GM20431 (cell line): Measurements from ENCODE around the gene LRRC71.

Experiments used
- in situ Hi-C: fragments of 300-500 bp; cut with MseI, MboI; formaldehyde crosslinking; loops from one replicate; pipeline ENCODE4 v1.15.0; 2020; ENCODE audit warnings: low sequenced_read_pairs; ENCODE audit not compliant: unreplicated experiment

Gene LRRC71

DNA sequence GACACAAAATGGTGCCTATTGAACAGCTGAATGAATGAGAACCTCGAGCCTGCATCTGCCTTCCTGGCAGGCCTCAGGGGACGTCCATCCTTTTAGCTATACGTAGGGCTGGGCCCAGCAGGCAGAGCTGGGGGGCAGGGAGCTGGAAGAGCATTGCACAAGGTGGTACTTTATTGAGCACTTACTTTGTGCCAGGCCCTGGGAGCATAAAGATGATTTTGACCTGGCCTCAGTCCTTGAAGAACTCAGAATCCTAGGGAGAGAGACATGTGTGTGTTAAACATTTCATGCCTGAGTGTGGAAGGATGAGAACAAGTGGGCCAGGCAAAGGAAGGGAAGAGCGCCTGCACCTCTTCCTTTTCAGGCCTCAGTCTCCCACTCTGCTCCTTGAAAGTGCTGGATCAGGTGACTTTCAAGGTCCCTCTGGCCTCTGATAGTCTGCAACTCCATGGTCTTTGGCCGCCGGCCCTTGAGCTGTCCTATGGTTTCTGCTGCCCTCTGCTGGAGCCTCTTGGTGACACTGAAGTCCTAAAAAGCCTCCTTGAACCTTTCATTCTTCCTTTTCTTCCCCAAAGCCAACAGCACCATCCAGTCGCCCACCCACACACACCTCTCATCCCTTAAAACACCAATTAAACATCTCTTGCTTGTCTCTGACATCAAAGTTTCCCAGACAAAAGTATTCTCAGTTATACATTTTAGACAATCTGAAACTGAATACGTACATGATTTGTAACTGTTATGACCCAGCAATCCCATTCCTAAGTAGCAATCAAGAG is 30.4 kb upstream of the LRRC71 start:
- in situ Hi-C loops: no loop called here

DNA sequence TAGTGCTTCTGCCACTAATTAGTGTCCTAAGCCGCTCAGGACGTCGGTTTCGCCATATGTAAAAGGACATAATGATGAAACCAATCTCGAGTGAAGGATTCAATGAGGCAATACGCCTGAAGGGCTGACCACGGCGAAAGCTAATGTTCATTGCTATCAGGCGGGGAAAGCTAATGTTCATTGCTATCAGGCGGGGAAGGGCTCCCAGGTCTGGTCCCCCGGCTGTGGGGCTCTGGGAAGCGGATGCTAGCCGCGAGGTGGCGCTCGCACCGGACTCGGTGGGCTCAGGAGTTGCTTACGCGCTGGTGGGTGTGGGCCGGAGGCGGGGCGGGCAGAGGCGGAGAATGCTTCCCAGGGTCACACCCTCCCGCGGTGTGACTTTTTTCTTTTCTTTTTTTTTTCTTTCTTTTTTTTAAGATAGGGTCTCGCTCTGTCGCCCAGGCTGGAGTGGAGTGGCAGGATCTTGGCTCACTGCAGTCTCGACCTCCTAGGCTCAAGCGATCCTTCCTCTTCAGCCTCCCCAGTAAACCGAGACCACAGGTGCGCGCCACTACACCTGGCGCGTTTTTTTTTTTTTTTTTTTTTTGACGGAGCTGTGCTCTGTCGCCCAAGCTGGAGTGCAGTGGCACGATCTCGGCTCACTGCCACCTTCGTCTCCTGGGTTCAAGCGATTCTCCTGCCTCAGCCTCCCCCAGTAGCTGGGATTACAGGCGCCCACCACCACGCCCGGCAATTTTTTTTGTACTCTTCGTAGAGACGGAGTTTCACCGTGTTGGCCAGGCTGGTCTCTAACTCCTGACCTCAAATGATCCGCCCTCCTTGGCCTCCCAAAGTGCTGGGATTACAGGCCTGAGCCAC is 28.0 kb upstream of the LRRC71 start:
- in situ Hi-C loops: no loop called here

DNA sequence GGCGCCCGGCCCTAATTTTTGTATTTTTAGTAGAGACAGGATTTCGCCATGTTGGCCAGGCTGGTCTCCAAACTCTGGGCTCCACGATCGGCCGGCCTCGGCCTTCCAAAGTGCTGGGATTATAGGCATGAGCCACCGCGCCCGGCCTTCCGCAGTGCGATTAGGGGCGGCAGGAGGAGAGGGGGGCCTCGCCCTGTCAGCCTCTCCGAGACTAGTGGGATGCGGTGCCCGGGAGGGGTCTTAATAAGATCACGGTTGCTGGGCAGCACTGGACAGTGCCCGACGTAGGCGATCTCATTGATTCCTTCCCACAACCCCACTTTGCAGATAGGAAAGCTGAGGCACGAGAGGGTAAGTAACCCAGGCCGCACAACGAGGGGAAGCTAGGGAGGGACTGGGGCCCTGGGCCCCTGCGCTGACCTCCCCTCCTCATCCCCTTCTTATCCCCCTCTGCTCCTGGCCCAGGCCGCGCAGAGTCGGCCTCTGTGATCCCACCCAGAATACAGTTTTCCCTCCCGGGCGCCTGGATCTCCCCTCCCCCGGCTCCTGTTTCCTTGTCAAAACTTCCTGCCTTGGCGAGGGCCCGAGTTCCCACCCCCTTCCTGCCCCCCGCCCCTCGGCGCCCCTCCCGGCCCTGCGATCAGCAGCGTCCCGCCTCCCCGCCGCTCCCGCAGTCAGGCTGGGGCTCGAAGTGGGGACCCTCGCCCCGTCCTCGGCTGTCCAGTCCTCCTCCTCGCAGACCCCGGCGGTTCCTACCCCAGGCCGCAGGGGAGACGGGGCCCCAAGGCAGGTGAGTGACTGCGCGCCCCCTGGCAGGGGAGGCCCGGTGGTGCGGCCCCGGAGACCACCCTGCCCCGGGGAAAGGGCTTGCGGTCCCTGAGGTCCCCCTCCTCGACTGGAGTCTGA is 27.1 kb upstream of the LRRC71 start, which contains the start of gene PEAR1:
TSS of gene PEAR1 (plus strand) at position 671 of the 906 bp plus-strand sequence. CDS start 10,209 bp downstream, outside the sequence.
- in situ Hi-C loops: no loop called here

DNA sequence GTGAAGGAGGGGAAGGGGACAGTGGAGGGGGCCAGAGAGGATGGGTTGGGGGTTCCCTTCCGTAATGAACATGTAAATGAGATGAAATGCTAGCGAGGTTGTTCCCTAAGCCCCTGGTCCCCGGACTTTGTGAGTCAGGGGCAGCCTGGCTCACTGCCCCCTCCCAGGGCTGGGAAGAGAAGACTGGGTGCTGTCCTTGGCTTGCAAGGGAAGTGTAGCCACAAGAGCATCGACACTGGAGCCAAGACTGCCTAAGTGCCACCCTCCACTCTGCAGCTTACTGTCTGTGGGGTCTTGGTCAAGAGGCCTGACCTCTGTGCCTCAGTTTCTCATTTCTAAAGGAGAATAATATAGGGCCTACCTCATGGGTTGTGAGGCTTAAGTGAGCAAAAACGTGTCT is 26.4 kb upstream of the LRRC71 start:
- in situ Hi-C loops: no loop called here

DNA sequence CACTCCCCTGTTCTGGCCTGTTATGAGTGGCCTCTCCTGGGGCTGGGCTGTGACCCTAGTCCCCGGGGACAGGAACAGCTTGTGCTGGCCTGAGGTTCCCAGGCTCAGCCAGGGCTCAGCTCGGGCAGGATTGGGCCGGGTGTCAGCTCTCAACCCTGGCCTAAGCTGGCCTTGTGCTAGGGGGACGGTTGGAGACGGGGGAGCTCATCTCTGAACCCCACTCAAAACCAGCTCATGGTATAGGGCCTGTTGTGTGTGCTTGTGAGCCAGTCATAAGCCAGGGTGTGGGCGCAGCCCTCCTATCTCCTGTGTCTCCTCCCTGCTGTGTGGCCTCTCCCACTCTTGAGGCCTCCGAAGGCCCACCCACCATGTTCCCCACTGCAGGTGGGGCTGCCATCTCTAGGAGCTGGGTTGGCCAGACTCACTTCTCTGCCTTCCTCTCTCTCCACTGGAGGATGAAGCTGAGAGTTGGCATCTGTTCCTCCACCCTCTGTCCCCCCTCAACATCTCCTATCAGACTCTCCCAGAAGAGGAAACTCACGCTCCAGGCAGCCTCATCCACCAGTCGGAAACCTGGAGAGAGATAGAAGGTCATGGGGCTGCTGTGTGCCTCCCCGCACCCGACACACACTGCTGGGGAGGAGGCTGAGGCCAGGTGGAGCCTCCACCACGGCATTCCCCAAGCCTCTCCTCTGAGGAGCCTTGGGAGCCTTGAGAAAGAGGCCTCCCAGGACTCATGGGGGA is 25.5 kb upstream of the LRRC71 start:
- in situ Hi-C loops: no loop called here

DNA sequence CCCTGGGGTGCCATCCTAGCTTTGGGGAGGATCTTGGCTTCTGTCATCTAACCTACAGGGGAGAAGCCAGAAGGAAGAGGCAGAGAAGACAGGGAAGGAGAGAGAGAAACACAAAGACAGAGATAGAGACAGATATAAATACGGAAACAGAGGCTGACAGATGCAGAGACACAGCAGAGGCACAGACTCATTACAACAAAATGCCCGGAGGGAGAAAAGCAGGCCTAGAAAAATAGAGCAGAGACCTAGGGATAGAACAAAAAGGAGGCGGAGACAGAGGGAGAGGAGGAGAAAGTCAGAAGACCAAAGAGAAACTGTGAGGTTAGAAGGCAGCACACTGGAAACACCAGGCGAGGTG is 25.0 kb upstream of the LRRC71 start:
- in situ Hi-C loops: no loop called here

DNA sequence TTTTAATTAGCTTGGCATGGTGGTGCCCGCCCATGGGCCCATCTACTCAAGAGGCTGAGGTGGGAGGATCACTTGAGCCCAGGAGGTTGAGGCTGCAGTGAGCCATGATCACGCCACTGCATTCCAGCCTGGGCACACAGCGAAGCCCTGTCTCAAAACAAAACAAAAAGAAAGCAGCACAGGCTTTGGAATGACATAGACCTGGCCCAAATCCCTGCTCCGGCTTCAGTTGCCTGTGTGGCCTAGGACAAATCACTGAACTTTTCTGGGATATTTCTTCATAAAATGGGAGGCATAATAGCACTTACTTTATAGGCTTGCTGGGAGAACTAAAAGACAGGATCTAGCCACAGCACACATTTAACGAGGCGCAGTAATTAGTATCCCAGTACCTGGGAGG is 24.5 kb upstream of the LRRC71 start:
- in situ Hi-C loops: no loop called here

DNA sequence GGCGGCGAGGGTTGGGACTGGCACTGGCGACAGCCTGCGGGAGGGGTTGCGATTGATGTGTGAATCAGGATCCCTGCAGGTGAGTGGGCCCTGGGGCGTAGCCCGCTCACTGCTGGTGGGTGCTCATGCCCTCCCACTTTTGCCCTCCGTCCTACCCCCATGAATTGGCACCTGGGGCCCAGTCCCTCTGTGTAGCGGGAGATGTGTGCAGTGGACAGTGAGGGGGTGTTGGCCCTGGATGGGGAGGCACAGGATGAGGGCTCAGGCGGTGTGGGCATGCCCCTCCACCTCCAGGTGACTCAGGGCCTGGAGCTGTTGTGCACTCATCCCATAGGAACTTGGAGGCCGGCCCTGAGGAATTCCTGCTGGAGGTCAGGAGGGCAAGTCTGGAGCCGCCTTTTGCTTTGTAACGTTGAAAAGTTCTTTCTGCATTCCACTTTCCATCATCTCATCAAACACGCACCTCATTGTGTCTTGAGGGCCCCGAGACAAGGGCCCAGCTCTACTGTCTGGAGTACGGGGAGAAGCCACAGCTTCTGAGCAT is 23.9 kb upstream of the LRRC71 start:
- in situ Hi-C loops: no loop called here

DNA sequence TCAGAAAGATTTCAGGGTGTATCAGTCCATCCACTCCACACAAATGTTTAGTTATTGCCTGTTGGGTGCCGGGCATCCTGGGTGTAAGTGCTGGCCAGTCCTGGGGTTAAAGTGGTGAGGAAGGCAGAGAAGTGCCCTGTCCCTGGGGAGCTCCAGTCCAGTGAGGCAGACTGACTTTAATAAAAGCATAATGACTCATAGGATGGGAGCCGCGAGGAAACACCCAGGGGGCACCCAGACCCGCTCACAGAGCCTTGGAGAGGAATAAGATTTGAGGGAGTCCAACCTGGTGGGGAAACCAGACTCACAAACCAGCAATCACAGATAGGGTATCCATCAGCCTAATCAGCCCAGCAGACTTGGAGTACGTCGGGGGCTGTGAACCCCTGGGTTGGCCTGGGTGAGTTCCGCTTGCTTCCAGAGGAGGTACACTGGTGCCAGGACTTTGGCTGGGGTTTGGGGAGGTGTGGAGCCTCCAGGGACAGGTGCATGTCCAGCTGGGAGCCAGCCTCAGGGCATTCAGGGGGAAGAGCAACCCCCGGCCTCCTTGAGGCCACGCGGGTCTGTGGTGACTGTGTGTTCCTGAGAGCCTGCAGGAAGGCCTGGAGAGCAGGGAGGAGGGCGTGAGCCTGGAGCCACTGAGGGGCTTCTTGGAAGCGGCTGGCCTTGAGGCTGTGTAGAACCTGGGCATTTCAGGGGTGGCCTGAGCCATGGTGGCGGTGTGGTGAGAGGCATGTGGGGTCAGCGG is 23.2 kb upstream of the LRRC71 start:
- in situ Hi-C loops: no loop called here

DNA sequence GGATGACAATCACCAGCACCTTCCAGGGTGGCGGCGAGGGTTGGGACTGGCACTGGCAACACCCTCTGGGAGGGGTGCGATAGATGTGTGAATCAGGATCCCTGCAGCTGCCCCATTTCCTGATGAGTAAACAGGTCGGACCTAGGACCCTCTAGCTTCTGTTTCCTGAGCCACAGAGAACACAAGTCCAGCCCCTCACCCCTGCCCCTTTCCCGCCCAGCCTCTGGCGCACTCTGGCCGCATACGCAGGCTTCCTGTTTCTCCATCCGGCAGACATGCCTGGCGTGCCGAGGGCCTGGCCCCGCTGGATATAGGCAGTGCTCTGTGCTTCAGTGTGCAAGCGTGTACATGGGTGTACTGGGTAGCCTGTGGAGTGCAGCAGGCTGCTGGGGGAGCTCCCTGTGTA is 22.3 kb upstream of the LRRC71 start:
- in situ Hi-C loops: no loop called here

DNA sequence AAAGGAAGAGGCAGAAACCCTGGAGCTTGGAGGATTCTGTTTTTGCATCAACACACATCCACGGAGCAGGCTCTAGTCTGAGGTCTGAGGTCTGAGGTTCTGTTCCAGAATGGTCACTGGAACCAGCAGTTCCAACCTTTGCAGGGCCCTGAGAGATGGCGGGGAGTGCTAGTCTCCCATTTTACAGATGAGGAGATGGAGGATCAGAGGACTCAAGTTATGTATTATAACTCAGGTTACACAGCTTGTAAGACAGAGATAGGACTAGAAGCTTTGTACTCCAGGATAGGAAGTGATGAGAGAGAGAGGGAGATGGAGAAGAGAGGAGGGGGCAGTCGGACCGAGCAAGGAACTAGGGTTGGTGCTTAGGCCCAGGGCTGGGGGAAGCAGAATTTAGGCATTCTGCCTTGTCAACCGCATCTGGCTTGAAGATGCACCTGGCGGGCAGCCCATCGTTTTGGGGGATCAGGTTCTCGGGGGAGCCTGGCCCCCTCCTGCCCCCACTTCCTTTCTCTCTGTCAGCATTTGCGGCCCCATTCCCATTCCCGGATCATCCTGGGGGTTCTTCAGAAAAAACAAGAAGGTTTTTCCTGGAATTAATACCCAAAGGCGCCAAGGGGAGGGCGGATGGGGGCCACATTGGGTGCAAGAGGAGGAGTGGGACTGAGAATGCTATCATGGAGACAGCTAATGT is 21.3 kb upstream of the LRRC71 start:
- in situ Hi-C loops: no loop called here

DNA sequence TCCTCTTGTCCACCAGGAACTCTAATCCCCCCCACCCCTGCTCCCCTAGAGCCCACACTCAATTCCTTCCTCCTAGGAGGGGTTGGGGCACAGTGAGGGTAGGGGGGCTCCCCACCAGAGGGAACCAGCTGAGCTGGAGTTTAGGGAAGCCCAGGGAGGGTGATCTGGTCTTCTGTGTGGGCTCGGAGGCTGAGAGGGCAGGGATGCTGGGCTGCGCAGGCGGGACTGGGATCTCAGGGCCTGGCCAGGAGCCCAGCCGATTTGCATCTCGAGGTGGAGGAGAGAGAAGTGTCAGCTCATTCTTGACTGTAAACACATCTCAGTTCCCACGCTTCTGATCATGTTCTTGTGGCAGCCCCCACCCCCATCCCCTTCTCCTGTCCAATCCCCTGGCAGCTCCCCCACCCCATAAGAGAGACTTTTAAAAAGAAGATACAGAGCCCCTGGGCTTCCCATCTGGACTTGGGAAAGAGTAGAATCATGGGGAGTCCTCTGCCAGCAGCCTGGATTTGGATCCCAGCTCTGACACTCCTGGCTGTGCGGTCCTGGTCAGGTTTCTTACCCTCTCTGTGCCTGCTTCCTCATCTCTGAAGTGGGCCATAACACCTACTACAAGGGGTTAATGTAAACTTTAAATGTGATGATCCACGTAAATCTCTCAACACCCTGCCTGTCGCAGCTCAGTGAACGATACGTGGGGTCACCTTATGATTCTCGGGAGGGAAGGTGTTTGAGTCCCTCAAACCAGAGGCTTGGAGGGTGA is 20.3 kb upstream of the LRRC71 start:
- in situ Hi-C loops: no loop called here

DNA sequence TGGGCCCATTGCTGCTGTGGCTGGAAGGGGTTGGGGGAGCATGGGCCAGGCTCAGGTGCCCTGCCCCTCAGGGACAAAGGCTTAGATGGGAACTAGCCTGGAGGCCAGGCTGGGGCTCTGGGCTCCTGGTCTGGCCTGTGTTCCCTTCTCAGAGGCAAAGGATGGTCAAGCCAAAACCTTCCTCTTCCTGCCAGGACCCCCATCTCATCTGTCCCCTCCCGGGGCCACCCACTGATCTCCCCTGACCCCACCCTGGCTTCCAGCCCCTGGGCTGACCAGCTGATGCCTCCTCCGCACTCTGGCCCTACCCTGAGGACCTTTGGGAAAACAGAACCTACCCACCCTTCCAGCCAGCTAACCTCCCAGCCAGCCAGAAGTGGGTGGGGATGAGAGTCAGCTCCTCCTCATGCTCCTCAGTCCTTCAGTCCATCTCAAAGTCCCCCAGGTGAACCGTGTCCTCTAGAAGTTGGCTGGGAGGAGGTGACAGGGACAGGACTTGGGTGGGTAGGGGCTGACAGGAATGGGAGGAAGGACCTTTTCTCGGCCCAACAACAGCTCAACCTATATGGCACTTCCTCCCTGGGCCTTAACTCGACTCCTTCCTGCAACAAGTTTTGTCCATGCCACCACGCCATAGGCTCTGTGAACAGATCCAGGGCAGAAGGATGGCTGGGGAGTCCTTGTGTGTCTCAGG is 19.4 kb upstream of the LRRC71 start:
- in situ Hi-C loops: no loop called here

DNA sequence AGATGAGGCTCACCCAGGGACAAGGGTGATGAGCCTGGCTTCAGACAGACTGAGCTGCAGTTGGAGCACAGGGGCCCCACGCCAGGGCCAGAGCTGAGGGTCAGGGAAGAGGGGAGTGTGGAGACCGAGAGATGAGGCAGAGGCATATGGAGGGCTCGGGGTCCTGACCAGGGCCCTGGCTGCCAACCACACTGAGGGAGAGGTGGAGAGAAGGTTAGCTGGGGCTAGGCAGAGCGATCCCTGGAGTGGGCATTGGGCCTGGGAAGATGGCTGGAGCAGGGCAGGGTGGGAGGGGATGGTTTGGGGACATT is 18.9 kb upstream of the LRRC71 start:
- in situ Hi-C loops: no loop called here

DNA sequence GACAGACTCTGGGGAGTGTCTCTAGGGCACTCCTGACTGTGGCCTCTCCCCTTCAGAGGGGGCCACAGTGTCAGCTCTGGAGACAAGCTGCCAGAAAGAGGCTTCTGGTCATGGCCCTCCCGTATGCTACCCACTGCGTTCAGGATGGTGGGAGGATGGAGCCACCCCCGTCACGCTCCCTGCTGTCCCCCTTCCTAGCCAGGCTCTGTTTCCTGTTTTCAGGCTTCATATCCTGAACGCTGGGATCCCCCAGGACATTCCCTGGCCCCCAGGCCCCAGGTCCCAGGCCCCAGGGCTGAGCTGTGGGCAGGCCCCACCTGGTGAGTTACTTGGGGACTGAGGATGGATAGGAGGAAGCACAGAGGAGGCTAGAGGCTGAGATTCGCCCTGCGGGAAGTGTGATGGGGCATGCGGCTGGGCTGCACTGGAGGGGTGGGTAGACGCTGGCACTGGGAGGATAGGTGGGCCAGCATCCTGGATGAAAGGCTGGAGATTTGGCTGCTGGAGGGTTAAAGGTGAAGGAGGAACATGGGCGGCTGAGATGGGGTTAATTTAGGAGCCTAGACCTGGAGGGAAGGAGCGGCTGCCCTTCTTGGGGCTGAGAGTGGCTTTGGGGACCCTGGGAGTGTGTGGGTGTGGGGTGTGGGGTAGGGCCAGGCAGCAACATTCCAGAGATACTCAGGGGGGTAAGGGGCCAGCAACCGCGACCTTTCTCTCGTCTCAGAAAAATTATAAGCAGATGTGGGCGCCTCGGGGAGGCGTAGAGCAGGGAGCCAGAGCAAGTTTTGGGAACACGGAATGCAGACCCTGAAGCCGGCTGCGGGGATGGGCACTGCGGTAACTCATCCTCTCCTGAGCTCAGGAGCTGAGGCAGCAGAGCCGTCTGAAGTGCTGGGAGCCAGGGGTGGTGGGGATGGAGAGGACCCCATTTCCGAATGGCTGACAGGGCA is 18.2 kb upstream of the LRRC71 start:
- in situ Hi-C loops: no loop called here
